Testis (tissue), 3 donors: ENCODE measurements around the gene NUP37. TPM values are rescaled to one million over a fixed set of nuclear protein-coding genes. Genes with fewer than 3 reads are reported as not detected.
"Not testable (repeated sequence)": the region's sequence is repeated elsewhere in the genome, so short reads cannot be mapped to it uniquely, and the experiment has no call there.

ENCODE experiments used
- DNase-seq: peaks from one replicate; pipeline ENCODE4 v3.0.0-alpha.2; 2019
- H3K27ac ChIP-seq, 2 donors: fragments of 200-600 bp; sonication (generic); one replicate each; pipeline ENCODE4 v1.5.1; 2019
- H3K27me3 ChIP-seq: fragments of 200-600 bp; sonication (generic); one replicate; pipeline ENCODE4 v1.5.1; 2019
- H3K36me3 ChIP-seq: fragments of 200-600 bp; sonication (generic); one replicate; pipeline ENCODE4 v1.5.1; 2017; ENCODE audit warnings: low read depth; ENCODE audit errors: missing control alignments
- H3K4me1 ChIP-seq: fragments of 200-600 bp; sonication (generic); one replicate; pipeline ENCODE4 v1.5.1; 2019
- H3K4me3 ChIP-seq, 2 donors: fragments of 200-600 bp; sonication (generic); one replicate each; pipeline ENCODE4 v1.5.1; 2017 to 2019
- H3K9me3 ChIP-seq: fragments of 200-600 bp; sonication (generic); one replicate; pipeline ENCODE4 v1.5.1; 2017
- CTCF ChIP-seq, 3 experiments: fragments of 450-650 bp in 2 of 3; fragments of 200-600 bp in 1 of 3; sonication (generic) in 1 of 3; IDR thresholded peaks; one replicate each; pipeline ENCODE4 v1.5.1; 2016 to 2019; ENCODE audit warnings: antibody characterized with exemption in 3 of 3, mild to moderate bottlenecking in 2 of 3, moderate library complexity in 1 of 3
- POLR2A ChIP-seq: fragments of 450-650 bp; IDR thresholded peaks from one replicate; pipeline ENCODE4 v1.6.1; 2017; ENCODE audit warnings: antibody characterized with exemption, mild to moderate bottlenecking, moderate library complexity
- WGBS, 2 donors: methylation state at CpG; one replicate each; pipeline ENCODE4 v1.1.5; 2018; 5-methylcytosine and 5-hydroxymethylcytosine counted together
- intact Hi-C: fragments of 100-400 bp; cut with DNase I; formaldehyde crosslinking; loops from one replicate; pipeline ENCODE4 v1.15.1; 2023; ENCODE audit warnings: low total_unique reads
- polyA plus RNA-seq: library from polyadenylated mRNA; stranded (reverse); fragments of 350-450 nt; fragmentation: Illumina TruSeq; extraction: RNeasy Lipid Tissue Mini Kit (QIAGEN cat#74804); gene quantifications from one replicate; pipeline ENCODE4 v1.2.3, GENCODE V29; 2014; ENCODE audit warnings: low read depth, low replicate concordance; ENCODE audit not compliant: insufficient read depth
- total RNA-seq, 2 donors: library from RNA; depleted of rRNA; stranded (reverse); fragments of >200 nt; gene quantifications; one replicate each; pipeline ENCODE4 v1.2.3, GENCODE V29; 2016

NUP37 gene
- total and polyA plus RNA-seq, 3 donors from 2014 or later, result 20.1 to 38.1 (median 25.2) TPM

- Histone ChIP-seq H3K4me3 (no peak overlapping the region), H3K27ac (no peak overlapping the region), H3K9me3 (no peaks in the 10 kb centered on the region), H3K4me1 (no peaks in the 10 kb centered on the region), H3K36me3 (no peaks in the 10 kb centered on the region), H3K27me3 (no peaks in the 10 kb centered on the region)
- 68 to 84% methylated on average over 1 of the region's 1 CpG for WGBS, 2 donors
- DNase-seq, result no peak
- intact Hi-C loops, result no loop called here
- TF ChIP-seq CTCF (IDR thresholded peaks at IDR 0.05), result no peak
- TF ChIP-seq POLR2A, result no peak
Measured at GRCh38 chr12:102144221-102144620, 24.3 kb upstream of the NUP37 start.

DNA sequence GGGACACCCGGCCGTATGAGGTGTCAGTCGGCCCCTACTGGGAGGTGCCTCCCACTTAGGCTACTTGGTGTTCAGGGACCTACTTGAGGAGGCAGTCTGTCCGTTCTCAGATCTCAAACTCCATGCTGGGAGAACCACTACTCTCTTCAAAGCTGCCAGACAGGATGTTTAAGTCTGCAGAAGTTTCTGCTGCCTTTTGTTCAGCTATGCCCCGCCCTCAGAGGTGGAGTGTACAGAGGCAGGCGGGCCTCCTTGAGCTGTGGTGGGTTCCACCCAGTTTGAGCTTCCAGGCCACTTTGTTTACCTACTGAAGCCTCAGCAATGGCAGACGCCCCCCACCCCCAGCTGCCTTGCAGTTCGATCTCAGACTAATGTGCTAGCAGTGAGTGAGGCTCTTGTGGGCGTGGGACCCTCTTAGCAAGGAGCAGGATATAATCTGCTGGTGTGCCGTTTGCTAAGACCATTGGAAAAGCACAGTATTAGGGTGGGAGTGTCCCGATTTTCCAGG lies 23.0 kb upstream of the NUP37 start:
- H3K4me3 ChIP-seq, H3K27me3 ChIP-seq, DNase-seq, H3K27ac ChIP-seq, H3K9me3 ChIP-seq, H3K36me3 ChIP-seq, intact Hi-C loops, H3K4me1 ChIP-seq: not testable (repeated sequence)
- WGBS, 2 donors, result 92 to 94% methylated on average over 10 to 11 of the region's 11 CpGs

- H3K4me1 ChIP-seq, H3K27ac ChIP-seq, H3K27me3 ChIP-seq, H3K9me3 ChIP-seq, intact Hi-C loops, H3K36me3 ChIP-seq, H3K4me3 ChIP-seq, DNase-seq: not testable (repeated sequence)
- 99% methylated on average over 8 of the region's 8 CpGs for WGBS, 2 donors
Measured at GRCh38 chr12:102137619-102138018, 17.7 kb upstream of the NUP37 start.

- H3K27me3 ChIP-seq, DNase-seq, H3K9me3 ChIP-seq, H3K27ac ChIP-seq, H3K36me3 ChIP-seq, intact Hi-C loops, H3K4me3 ChIP-seq, H3K4me1 ChIP-seq: not testable (repeated sequence)
- WGBS, 2 donors, result 99 to 100% methylated on average over 2 of the region's 2 CpGs
Measured at GRCh38 chr12:102131442-102131841, 11.5 kb upstream of the NUP37 start.

DNA sequence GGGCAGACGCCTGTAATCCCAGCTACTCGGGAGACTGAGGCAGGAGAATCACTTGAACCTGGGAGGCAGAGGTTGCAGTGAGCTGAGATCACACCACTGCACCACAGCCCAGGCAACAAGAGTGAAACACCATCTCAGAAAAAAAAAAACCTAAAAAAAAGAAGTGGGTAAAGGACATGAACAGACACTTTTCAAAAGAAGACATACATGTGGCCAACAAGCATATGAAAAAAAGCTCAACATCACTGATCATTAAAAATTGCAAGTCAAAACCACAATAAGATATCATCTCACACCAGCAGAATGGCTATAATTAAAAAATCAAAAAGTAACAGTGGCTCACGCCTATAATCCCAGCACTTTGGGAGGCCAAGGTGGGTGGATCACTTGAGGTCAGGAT lies 10.8 kb upstream of the NUP37 start:
- H3K36me3 ChIP-seq, H3K27ac ChIP-seq, intact Hi-C loops, DNase-seq, H3K4me3 ChIP-seq, H3K27me3 ChIP-seq, H3K9me3 ChIP-seq, H3K4me1 ChIP-seq: not testable (repeated sequence)
- WGBS, 2 donors, result 92 to 94% methylated on average over 3 of the region's 3 CpGs

- intact Hi-C loops, DNase-seq, H3K27me3 ChIP-seq, H3K36me3 ChIP-seq, H3K9me3 ChIP-seq, H3K27ac ChIP-seq, H3K4me1 ChIP-seq, H3K4me3 ChIP-seq: not testable (repeated sequence)
- 93 to 100% methylated on average over 2 of the region's 2 CpGs for WGBS, 2 donors
Measured at GRCh38 chr12:102121328-102121727, 1.4 kb upstream of the NUP37 start.

- 16 to 24% methylated on average over 4 of the region's 4 CpGs for WGBS, 2 donors
- no peak overlapping the region for H3K27ac ChIP-seq
- H3K9me3 ChIP-seq, result no peaks in the 10 kb centered on the region
- intact Hi-C loops, result no loop called here
- peak overlapping the region; percentile 73 to 83 for H3K4me3 ChIP-seq
- H3K27me3 ChIP-seq, result no peaks in the 10 kb centered on the region
- peaks cover 4% of the 10 kb centered on the region for H3K4me1 ChIP-seq
- DNase-seq, result no peak
- no peaks in the 10 kb centered on the region for H3K36me3 ChIP-seq
- TF ChIP-seq CTCF (IDR thresholded peaks at IDR 0.05) (no peak), POLR2A (no peak)
Measured at GRCh38 chr12:102120886-102121285, 972 bp upstream of the NUP37 start.
